T follicular helper cell (primary cell): ENCODE data around the gene CASP12.

Experiments
- DNase-seq: peaks from one replicate; pipeline ENCODE4 v3.0.0-alpha.2; 2020; ENCODE audit warnings: low read depth

Gene CASP12

GRCh38 chr11:104836691-104837090, 61.6 kb downstream of the CASP12 start:
- no peak for DNase-seq
